NT2/D1 (cell line): ENCODE measurements around the gene PRPF4.
A peak's percentile ranks its signal among the peaks of the same experiment; 100 is the strongest.

Experiments
- DNase-seq: peaks from one replicate; pipeline ENCODE4 v3.0.0-alpha.2; 2011; ENCODE audit warnings: low read depth, low spot score
- H3K27me3 ChIP-seq: 2 replicates; pipeline ENCODE4 v1.6.0; 2011; ENCODE audit warnings: mild to moderate bottlenecking; ENCODE audit not compliant: insufficient read length, insufficient read depth
- H3K36me3 ChIP-seq: 2 replicates; pipeline ENCODE4 v1.6.1; 2011; ENCODE audit warnings: mild to moderate bottlenecking, low read length, mixed read lengths; ENCODE audit not compliant: insufficient read depth, insufficient read length
- H3K4me1 ChIP-seq: 2 replicates; pipeline ENCODE4 v1.5.1; 2011; ENCODE audit not compliant: insufficient read depth, insufficient read length
- H3K4me3 ChIP-seq: 2 replicates; pipeline ENCODE4 v1.5.1; 2011; ENCODE audit warnings: low read depth; ENCODE audit not compliant: insufficient read length
- H3K9ac ChIP-seq: 2 replicates; pipeline ENCODE4 v1.6.0; 2011; ENCODE audit warnings: low read depth; ENCODE audit not compliant: insufficient read length
- H3K9me3 ChIP-seq: 2 replicates; pipeline ENCODE4 v1.5.1; 2011; ENCODE audit warnings: mild to moderate bottlenecking, low read length; ENCODE audit not compliant: insufficient read depth
- SUZ12 ChIP-seq: IDR thresholded peaks from 2 replicates; pipeline ENCODE4 v1.6.1; 2011; ENCODE audit not compliant: insufficient read length, insufficient read depth; ENCODE audit errors: extremely low read depth
- YY1 ChIP-seq: IDR thresholded peaks from 2 replicates; pipeline ENCODE4 v1.6.1; 2011; ENCODE audit not compliant: insufficient read length, insufficient read depth
- ZNF274 ChIP-seq: IDR thresholded peaks from 2 replicates; pipeline ENCODE4 v1.6.1; 2011; ENCODE audit warnings: mild to moderate bottlenecking, low read depth, low read length

Gene PRPF4

DNA sequence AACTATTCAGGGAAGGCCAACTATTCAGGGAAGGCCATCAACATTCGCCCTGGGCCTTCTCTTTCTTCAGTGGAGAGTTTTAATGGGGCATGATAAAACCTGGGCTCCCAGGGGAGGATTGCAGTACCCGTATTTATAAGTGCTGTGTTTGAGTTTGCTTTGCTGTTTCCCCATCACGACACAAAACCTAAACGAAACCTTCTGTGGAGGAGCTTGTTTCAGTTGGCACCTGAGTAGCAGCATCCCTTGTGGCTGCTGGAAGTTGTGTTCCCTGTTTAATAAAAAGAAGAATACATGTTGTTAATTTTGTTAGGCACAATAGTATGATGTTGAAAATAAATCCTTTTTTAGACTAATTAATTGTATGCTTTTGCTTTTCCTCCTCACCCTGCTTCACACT is 56.3 kb downstream of the PRPF4 start:
- no peak for DNase-seq
- H3K36me3 ChIP-seq: no peaks in the 10 kb centered on the region
- no peak overlapping the region for H3K9ac ChIP-seq
- no peak for TF ChIP-seq ZNF274
- TF ChIP-seq SUZ12: no peak
- no peak for TF ChIP-seq YY1
- no peak overlapping the region for H3K4me3 ChIP-seq
- H3K4me1 ChIP-seq: no peaks in the 10 kb centered on the region
- no peaks in the 10 kb centered on the region for H3K9me3 ChIP-seq
- no peaks in the 10 kb centered on the region for H3K27me3 ChIP-seq

DNA sequence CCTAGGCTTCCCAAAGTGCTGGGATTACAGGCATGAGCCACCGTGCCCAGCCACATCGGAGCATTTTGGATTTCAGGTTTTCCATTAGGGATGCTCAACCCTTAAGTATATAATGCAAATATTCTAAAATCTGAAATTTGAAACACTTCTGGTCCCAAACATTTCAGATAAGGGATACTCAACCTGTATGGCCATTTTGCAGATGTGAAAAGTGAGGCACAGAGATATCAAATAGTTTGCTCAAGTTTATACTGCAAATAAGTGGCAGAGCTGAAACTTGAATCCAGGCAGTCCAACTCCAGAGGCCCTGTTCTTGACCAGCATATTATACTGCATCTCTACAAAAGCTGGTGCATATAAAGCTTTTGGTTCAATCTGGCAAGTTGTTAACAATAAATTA is 62.3 kb downstream of the PRPF4 start:
- Histone ChIP-seq H3K4me1 (no peaks in the 10 kb centered on the region), H3K4me3 (no peak overlapping the region), H3K9me3 (no peaks in the 10 kb centered on the region), H3K27me3 (peaks cover 16% of the 10 kb centered on the region), H3K9ac (no peak overlapping the region), H3K36me3 (no peaks in the 10 kb centered on the region)
- DNase-seq: no peak
- TF ChIP-seq YY1: no peak
- TF ChIP-seq ZNF274: no peak

GRCh38 chr9:113340011-113340699 is 64.7 kb downstream of the PRPF4 start, which contains the start of gene WDR31:
Gene WDR31, minus strand, starts transcription at chr9:113340275. Its CDS starts 8,253 bp downstream, at chr9:113332022.
- no peaks in the 10 kb centered on the region for H3K9me3 ChIP-seq
- peak within 1 kb of the TSS; percentile 92 for H3K9ac ChIP-seq
- H3K36me3 ChIP-seq: no peaks in the 10 kb centered on the region
- peak within 1 kb of the TSS; percentile 86 for H3K4me3 ChIP-seq
- peaks cover 16% of the 10 kb centered on the region for H3K27me3 ChIP-seq
- no peaks in the 10 kb centered on the region for H3K4me1 ChIP-seq
- TF ChIP-seq ZNF274 (no peak), SUZ12 (no peak), YY1 (no peak)
- DNase-seq: peak; percentile 90

- H3K9me3 ChIP-seq: no peaks in the 10 kb centered on the region
- DNase-seq: no peak
These were observed 66.4 kb downstream of the PRPF4 start for GRCh38 chr9:113341712-113342410.

More at GRCh38 chr9:113341712-113342410, 66.4 kb downstream of the PRPF4 start:
- no peaks in the 10 kb centered on the region for H3K4me1 ChIP-seq
- H3K4me3 ChIP-seq: no peak overlapping the region
- no peak overlapping the region for H3K9ac ChIP-seq
- H3K27me3 ChIP-seq: peaks cover 16% of the 10 kb centered on the region
- TF ChIP-seq SUZ12 (no peak), ZNF274 (no peak), YY1 (no peak)
- H3K36me3 ChIP-seq: no peaks in the 10 kb centered on the region
